ENCODE measurements around the gene DMD. TPM values are rescaled to one million over a fixed set of nuclear protein-coding genes. Genes with fewer than 3 reads are reported as not detected.

Gene DMD
- total and polyA plus RNA-seq, 2 of the 8 experiments (the other 6 are each of a cell fraction or from before 2014, with no cell fraction given) = 4.8 to 7.4 TPM

- Histone ChIP-seq H2AFZ (ENCODE audit: low read length) (no peak overlapping the region), H3K27me3 (replicated peaks in 1 of 4; ENCODE audit: control insufficient read depth in 3 of 4, extremely low read depth in 1 of 4, insufficient read depth in 3 of 4, low read length in 3 of 4) (no peaks in the 10 kb centered on the region), H3K27ac (ENCODE audit: low read depth, low read length) (no peak overlapping the region), H2BK120ac (replicated peaks; ENCODE audit: low read depth, low read length) (no peak overlapping the region), H2BK20ac (ENCODE audit: low read length) (no peak overlapping the region), H4K8ac (ENCODE audit: extremely low read depth, insufficient read depth, low read length) (no peak overlapping the region), H3K79me1 (ENCODE audit: low read depth, low read length) (no peaks in the 10 kb centered on the region), H3K4me2 (ENCODE audit: insufficient read depth in 1 of 2, low read depth in 2 of 2, low read length in 2 of 2) (no peak overlapping the region), H2BK15ac (ENCODE audit: low read length) (no peak overlapping the region), H3K4me1 (replicated peaks in 1 of 4; ENCODE audit: control insufficient read depth in 3 of 4, insufficient read depth in 4 of 4, low read length in 3 of 4) (no peaks in the 10 kb centered on the region), H3K4ac (replicated peaks; ENCODE audit: insufficient read length, low read depth, low read length) (no peak overlapping the region), H3K9ac (replicated peaks in 1 of 4; ENCODE audit: extremely low read depth in 1 of 4, low read depth in 3 of 4, low read length in 3 of 4) (no peak overlapping the region), H3K18ac (ENCODE audit: extremely low read depth, low read length) (no peak overlapping the region), H3K56ac (replicated peaks; ENCODE audit: insufficient read length, low read depth, low read length) (no peak overlapping the region), H3K14ac (ENCODE audit: insufficient read length) (no peak overlapping the region), H4K5ac (ENCODE audit: insufficient read length, low read depth, low read length) (no peak overlapping the region), H2AK5ac (ENCODE audit: low read depth, low read length) (no peak overlapping the region), H4K20me1 (replicated peaks in 1 of 2; ENCODE audit: control insufficient read depth in 1 of 2, insufficient read depth in 2 of 2, low read length in 2 of 2) (no peaks in the 10 kb centered on the region), H2BK12ac (ENCODE audit: low read depth, low read length) (no peak overlapping the region), H3K23me2 (ENCODE audit: low read depth, low read length) (no peaks in the 10 kb centered on the region), H4K91ac (replicated peaks; ENCODE audit: insufficient read length, low read length) (no peak overlapping the region), H3K4me3 (ENCODE audit: extremely low read depth in 1 of 4, insufficient read depth in 2 of 4, low read depth in 3 of 4, low read length in 4 of 4) (no peak overlapping the region), H3K79me2 (ENCODE audit: control insufficient read depth in 1 of 2, insufficient read depth in 2 of 2, low read length in 2 of 2) (no peaks in the 10 kb centered on the region), H3K9me3 (ENCODE audit: insufficient read depth in 2 of 2, low read depth in 1 of 2, low read length in 1 of 2) (no peaks in the 10 kb centered on the region), H3K36me3 (ENCODE audit: control insufficient read depth in 2 of 4, insufficient read depth in 4 of 4, low read length in 3 of 4) (no peaks in the 10 kb centered on the region), H3K23ac (ENCODE audit: insufficient read length) (no peak overlapping the region), H2BK5ac (ENCODE audit: low read depth, low read length) (no peak overlapping the region)
- DNase-seq (ENCODE audit: low read depth in 1 of 2, low spot score in 2 of 2) (no peak), FAIRE-seq (no peak)
- ChIA-PET CTCF (ENCODE audit: partially characterized antibody) (no interaction called here), POLR2A (ENCODE audit: partially characterized antibody) (no interaction called here)
- WGBS, 2 experiments (ENCODE audit: extremely low coverage in 1 of 2, insufficient coverage in 1 of 2, insufficient read length in 1 of 2, insufficient replicate concordance in 2 of 2, low coverage in 1 of 2, low lambda C conversion rate in 2 of 2, missing lambda C conversion rate in 1 of 2) = 89% methylated on average over 4 of the region's 4 CpGs; no CpG with 5 or more reads in 1 of the 2 experiments
- TF ChIP-seq SRF (IDR thresholded peaks at IDR 0.05; ENCODE audit: low read depth, low read length) (no peak), SUZ12 (IDR thresholded peaks at IDR 0.05; ENCODE audit: low read length) (no peak), RXRA (IDR thresholded peaks at IDR 0.05; ENCODE audit: insufficient read depth, low read depth, low read length) (no peak), EZH2 (IDR thresholded peaks at IDR 0.05; ENCODE audit: low read depth, low read length, severe bottlenecking) (no peak), TCF12 (IDR thresholded peaks at IDR 0.05; ENCODE audit: low read depth, low read length) (no peak), CHD2 (IDR thresholded peaks at IDR 0.05; ENCODE audit: low read length) (no peak), BACH1 (IDR thresholded peaks at IDR 0.05; ENCODE audit: low read length) (no peak), POLR2A (IDR thresholded peaks at IDR 0.05; ENCODE audit: control extremely low read depth in 1 of 2, low read depth in 2 of 2, low read length in 2 of 2) (no peak), MAFK (IDR thresholded peaks at IDR 0.05; ENCODE audit: low read depth, low read length) (no peak), HDAC6 (IDR thresholded peaks at IDR 0.05; ENCODE audit: low read depth, low read length) (no peak), SIN3A (conservative IDR thresholded peaks at IDR 0.05 in 1 of 2, IDR thresholded peaks at IDR 0.05 in 1 of 2; ENCODE audit: low read depth in 1 of 2, low read length in 2 of 2) (no peak), SP4 (IDR thresholded peaks at IDR 0.05; ENCODE audit: low read length) (no peak), KDM1A (IDR thresholded peaks at IDR 0.05; ENCODE audit: borderline replicate concordance, low read length) (no peak), BRCA1 (IDR thresholded peaks at IDR 0.05; ENCODE audit: low read depth, low read length) (no peak)
- TF ChIP-seq, protein P1, sequence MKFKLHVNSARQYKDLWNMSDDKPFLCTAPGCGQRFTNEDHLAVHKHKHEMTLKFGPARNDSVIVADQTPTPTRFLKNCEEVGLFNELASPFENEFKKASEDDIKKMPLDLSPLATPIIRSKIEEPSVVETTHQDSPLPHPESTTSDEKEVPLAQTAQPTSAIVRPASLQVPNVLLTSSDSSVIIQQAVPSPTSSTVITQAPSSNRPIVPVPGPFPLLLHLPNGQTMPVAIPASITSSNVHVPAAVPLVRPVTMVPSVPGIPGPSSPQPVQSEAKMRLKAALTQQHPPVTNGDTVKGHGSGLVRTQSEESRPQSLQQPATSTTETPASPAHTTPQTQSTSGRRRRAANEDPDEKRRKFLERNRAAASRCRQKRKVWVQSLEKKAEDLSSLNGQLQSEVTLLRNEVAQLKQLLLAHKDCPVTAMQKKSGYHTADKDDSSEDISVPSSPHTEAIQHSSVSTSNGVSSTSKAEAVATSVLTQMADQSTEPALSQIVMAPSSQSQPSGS (IDR thresholded peaks at IDR 0.05; ENCODE audit: low read length) = no peak
Measured at GRCh38 chrX:32087663-32088062, 1123.7 kb downstream of the DMD start.

All from H1 (cell line).